ENCODE results near the gene DPEP3. TPM values are rescaled to one million over a fixed set of nuclear protein-coding genes. Genes with fewer than 3 reads are reported as not detected.

DPEP3 gene
- polyA plus RNA-seq, 4 donors: 0.06 to 0.37 (median 0.14) TPM; not detected in 1

- no peak for DNase-seq (ENCODE audit: low read depth in 4 of 4, low spot score in 3 of 4)
These were observed 12.3 kb downstream of the DPEP3 start for GRCh38 chr16:67967958-67968399.

- DNase-seq (ENCODE audit: low read depth in 4 of 4, low spot score in 3 of 4): no peak
These were observed 12.9 kb downstream of the DPEP3 start for GRCh38 chr16:67967183-67967957.

- no peak for DNase-seq (ENCODE audit: low read depth in 4 of 4, low spot score in 3 of 4)
These were observed 13.6 kb downstream of the DPEP3 start for GRCh38 chr16:67966549-67967182.

- no peak for DNase-seq (ENCODE audit: low read depth in 4 of 4, low spot score in 3 of 4)
These were observed 14.4 kb downstream of the DPEP3 start for GRCh38 chr16:67965668-67966548.

GRCh38 chr16:67964477-67965131 is 15.7 kb downstream of the DPEP3 start:
- DNase-seq (ENCODE audit: low read depth in 4 of 4, low spot score in 3 of 4): no peak

- DNase-seq (ENCODE audit: low read depth in 4 of 4, low spot score in 3 of 4): no peak
These were observed 16.5 kb downstream of the DPEP3 start for GRCh38 chr16:67963662-67964321.

GRCh38 chr16:67963292-67963661 is 17.0 kb downstream of the DPEP3 start:
- DNase-seq (ENCODE audit: low read depth in 4 of 4, low spot score in 3 of 4): no peak

- no peak for DNase-seq (ENCODE audit: low read depth in 4 of 4, low spot score in 3 of 4)
These were observed 18.2 kb downstream of the DPEP3 start for GRCh38 chr16:67962135-67962534.

GRCh38 chr16:67961551-67961957 is 18.7 kb downstream of the DPEP3 start:
- no peak for DNase-seq (ENCODE audit: low read depth in 4 of 4, low spot score in 3 of 4)

- no peak for DNase-seq (ENCODE audit: low read depth in 4 of 4, low spot score in 3 of 4)
These were observed 20.6 kb downstream of the DPEP3 start for GRCh38 chr16:67959536-67960329.

- no peak for DNase-seq (ENCODE audit: low read depth in 4 of 4, low spot score in 3 of 4)
These were observed 22.7 kb downstream of the DPEP3 start for GRCh38 chr16:67957622-67958021.

- DNase-seq (ENCODE audit: low read depth in 4 of 4, low spot score in 3 of 4): no peak
These were observed 25.7 kb downstream of the DPEP3 start for GRCh38 chr16:67954421-67955196.

GRCh38 chr16:67953641-67954375 is 26.5 kb downstream of the DPEP3 start:
- no peak for DNase-seq (ENCODE audit: low read depth in 4 of 4, low spot score in 3 of 4)

- DNase-seq (ENCODE audit: low read depth in 4 of 4, low spot score in 3 of 4): no peak
These were observed 28.8 kb downstream of the DPEP3 start for GRCh38 chr16:67951485-67951884.

GRCh38 chr16:67950335-67950843 is 29.9 kb downstream of the DPEP3 start:
- DNase-seq (ENCODE audit: low read depth in 4 of 4, low spot score in 3 of 4): no peak

- DNase-seq (ENCODE audit: low read depth in 4 of 4, low spot score in 3 of 4): no peak
These were observed 30.7 kb downstream of the DPEP3 start for GRCh38 chr16:67949645-67950044.

- no peak for DNase-seq (ENCODE audit: low read depth in 4 of 4, low spot score in 3 of 4)
These were observed 32.3 kb downstream of the DPEP3 start for GRCh38 chr16:67948015-67948414.
